ENCODE measurements around the gene CDIPT. TPM values are rescaled to one million over a fixed set of nuclear protein-coding genes. Genes with fewer than 3 reads are reported as not detected.
"Not testable (repeated sequence)": the region's sequence is repeated elsewhere in the genome, so short reads cannot be mapped to it uniquely, and the experiment has no call there.

The CDIPT gene
- total RNA-seq, 2 experiments from 2014 or later: 57.2 to 58.1 TPM

GRCh38 chr16:29871822-29872546 lies 9.0 kb upstream of the CDIPT start:
- ChIA-PET CTCF (interaction anchor here (0.6 to 1.7 kb wide), 2 partner anchors 23 to 38 kb away, joined by 3 to 5 read pairs; no protein-coding TSS in a partner anchor), POLR2A (no interaction called here)

GRCh38 chr16:29869067-29869466 lies 6.0 kb upstream of the CDIPT start:
- POLR2A ChIA-PET, CTCF ChIA-PET: not testable (repeated sequence)

GRCh38 chr16:29868396-29869009 lies 5.5 kb upstream of the CDIPT start:
- POLR2A ChIA-PET: no interaction called here
- CTCF ChIA-PET: interaction anchor here (2.5 kb wide), 1 partner anchor 20 kb away, joined by 10 read pairs; no protein-coding TSS in a partner anchor

GRCh38 chr16:29864205-29864604 lies 1.2 kb upstream of the CDIPT start:
- ChIA-PET CTCF (interaction anchor here (0.6 to 2.0 kb wide), 5 partner anchors 21 to 173 kb away, joined by 3 to 7 read pairs (median 3); no protein-coding TSS in a partner anchor), POLR2A (no interaction called here)

- POLR2A ChIA-PET: interaction anchor here (0.6 kb wide), 1 partner anchor 55 kb away, joined by 3 read pairs; no protein-coding TSS in a partner anchor
These were observed 601 bp upstream of the CDIPT start for GRCh38 chr16:29863669-29863984.

GRCh38 chr16:29862383-29862883 lies 593 bp downstream of the CDIPT start:
- ChIA-PET CTCF (interaction anchor here (0.8 to 2.0 kb wide), 6 partner anchors 11 to 171 kb away, joined by 3 to 7 read pairs (median 4); partner anchors contain the start of genes KCTD13 and MVP), POLR2A (no interaction called here)

More at GRCh38 chr16:29863669-29863984, 601 bp upstream of the CDIPT start:
- CTCF ChIA-PET: interaction anchor here (0.6 to 2.0 kb wide), 6 partner anchors 44 to 187 kb away, joined by 3 to 5 read pairs (median 3); partner anchors contain the start of genes KCTD13 and MVP

GRCh38 chr16:29860218-29860617 lies 2.8 kb downstream of the CDIPT start:
- POLR2A ChIA-PET: no interaction called here

GRCh38 chr16:29858974-29859373 lies 4.1 kb downstream of the CDIPT start:
- POLR2A ChIA-PET: interaction anchor here (0.5 kb wide), 1 partner anchor 854 kb away, joined by 3 read pairs; no protein-coding TSS in a partner anchor
- CTCF ChIA-PET: no interaction called here

More at GRCh38 chr16:29860218-29860617, 2.8 kb downstream of the CDIPT start:
- CTCF ChIA-PET: no interaction called here

- POLR2A ChIA-PET: interaction anchor here (0.5 to 0.6 kb wide), 3 partner anchors 139 to 855 kb away, joined by 3 to 6 read pairs (median 4); no protein-coding TSS in a partner anchor
- CTCF ChIA-PET: interaction anchor here (0.7 to 1.2 kb wide), 2 partner anchors 10 to 160 kb away, joined by 4 to 5 read pairs; no protein-coding TSS in a partner anchor
These were observed 4.7 kb downstream of the CDIPT start for GRCh38 chr16:29858149-29858849.

GRCh38 chr16:29857133-29857760 lies 5.8 kb downstream of the CDIPT start:
- CTCF ChIA-PET: interaction anchor here (0.6 to 1.2 kb wide), 3 partner anchors 9 to 184 kb away, joined by 4 to 5 read pairs (median 5); no protein-coding TSS in a partner anchor
- POLR2A ChIA-PET: no interaction called here

- CTCF ChIA-PET: no interaction called here
- POLR2A ChIA-PET: no interaction called here
These were observed 8.4 kb downstream of the CDIPT start for GRCh38 chr16:29854520-29855100.

GRCh38 chr16:29852654-29853053 lies 10.4 kb downstream of the CDIPT start:
- ChIA-PET POLR2A (no interaction called here), CTCF (no interaction called here)

GRCh38 chr16:29850998-29851397 lies 12.0 kb downstream of the CDIPT start:
- POLR2A ChIA-PET: interaction anchor here (0.6 to 0.7 kb wide), 3 partner anchors 79 to 647 kb away, joined by 3 to 8 read pairs (median 6); no protein-coding TSS in a partner anchor

GRCh38 chr16:29849505-29849904 lies 13.5 kb downstream of the CDIPT start:
- ChIA-PET CTCF (interaction anchor here (0.6 to 3.8 kb wide), 21 partner anchors 10 to 207 kb away, joined by 3 to 37 read pairs (median 6); partner anchors contain the start of genes KIF22, MVP and TLCD3B), POLR2A (no interaction called here)

More at GRCh38 chr16:29850998-29851397, 12.0 kb downstream of the CDIPT start:
- CTCF ChIA-PET: interaction anchor here (0.7 to 1.6 kb wide), 5 partner anchors 10 to 204 kb away, joined by 3 to 5 read pairs (median 3); no protein-coding TSS in a partner anchor

- CTCF ChIA-PET: interaction anchor here (0.5 to 3.8 kb wide), 49 partner anchors 9 to 206 kb away, joined by 3 to 37 read pairs (median 4); partner anchors contain the start of genes ASPHD1, C16orf54, C16orf92 and KIF22
- POLR2A ChIA-PET: interaction anchor here (0.9 to 1.2 kb wide), 4 partner anchors 19 to 41 kb away, joined by 3 to 7 read pairs (median 4); partner anchors contain the start of gene PAGR1
These were observed 14.4 kb downstream of the CDIPT start for GRCh38 chr16:29848420-29849297.

GRCh38 chr16:29845656-29846055 lies 17.4 kb downstream of the CDIPT start:
- POLR2A ChIA-PET: no interaction called here
- CTCF ChIA-PET: interaction anchor here (0.8 to 1.1 kb wide), 3 partner anchors 18 to 144 kb away, joined by 3 to 4 read pairs (median 4); no protein-coding TSS in a partner anchor

Data from activated CD8-positive, alpha-beta memory T cell treated with anti-CD3 and anti-CD28 coated beads for 36 hours (primary cell).